ENCODE data around the gene H1-8. TPM values are rescaled to one million over a fixed set of nuclear protein-coding genes. Genes with fewer than 3 reads are reported as not detected.

Gene H1-8
- total RNA-seq, 1 donor from 2014 or later: not detected

GRCh38 chr3:129532261-129532660 lies 10.7 kb upstream of the H1-8 start:
- H3K4me3 Mint-ChIP-seq: no peak overlapping the region
- H3K4me1 Mint-ChIP-seq: no peaks in the 10 kb centered on the region
- H3K27me3 Mint-ChIP-seq: no peaks in the 10 kb centered on the region
- no peaks in the 10 kb centered on the region for H3K36me3 Mint-ChIP-seq (ENCODE audit: low read depth)
- DNase-seq (no peak), ATAC-seq (ENCODE audit: low read depth) (no peak)
- H3K27ac Mint-ChIP-seq: no peak overlapping the region
- intact Hi-C loops (cut with micrococcal nuclease): no loop called here
- CTCF ChIA-PET: no interaction called here
- POLR2A ChIA-PET: no interaction called here
- H3K9me3 Mint-ChIP-seq: no peaks in the 10 kb centered on the region
- TF ChIP-seq CTCF (IDR thresholded peaks at IDR 0.05): no peak

GRCh38 chr3:129533406-129533805 lies 9.6 kb upstream of the H1-8 start:
- Mint-ChIP-seq H3K36me3 (ENCODE audit: low read depth) (no peaks in the 10 kb centered on the region), H3K4me3 (no peak overlapping the region), H3K27me3 (no peaks in the 10 kb centered on the region), H3K4me1 (no peaks in the 10 kb centered on the region), H3K9me3 (no peaks in the 10 kb centered on the region), H3K27ac (no peak overlapping the region)
- ChIA-PET CTCF (no interaction called here), POLR2A (no interaction called here)
- no peak for DNase-seq
- TF ChIP-seq CTCF (IDR thresholded peaks at IDR 0.05): no peak
- ATAC-seq (ENCODE audit: low read depth): no peak
- intact Hi-C loops (cut with micrococcal nuclease): no loop called here

GRCh38 chr3:129534428-129535027 lies 8.4 kb upstream of the H1-8 start:
- TF ChIP-seq CTCF (IDR thresholded peaks at IDR 0.05): no peak
- ChIA-PET POLR2A (interaction anchor here (1.2 kb wide), 1 partner anchor 8 kb away, joined by 4 read pairs; no protein-coding TSS in a partner anchor), CTCF (interaction anchor here (1.1 kb wide), 1 partner anchor 43 kb away, joined by 3 read pairs; no protein-coding TSS in a partner anchor)
- H3K4me1 Mint-ChIP-seq: no peaks in the 10 kb centered on the region
- intact Hi-C loops (cut with micrococcal nuclease): no loop called here
- ATAC-seq (ENCODE audit: low read depth) (no peak), DNase-seq (no peak)
- no peak overlapping the region for H3K27ac Mint-ChIP-seq
- H3K36me3 Mint-ChIP-seq (ENCODE audit: low read depth): no peaks in the 10 kb centered on the region
- H3K4me3 Mint-ChIP-seq: no peak overlapping the region
- H3K9me3 Mint-ChIP-seq: no peaks in the 10 kb centered on the region
- no peaks in the 10 kb centered on the region for H3K27me3 Mint-ChIP-seq

GRCh38 chr3:129535075-129535474 lies 7.9 kb upstream of the H1-8 start:
- Mint-ChIP-seq H3K9me3 (no peaks in the 10 kb centered on the region), H3K36me3 (ENCODE audit: low read depth) (no peaks in the 10 kb centered on the region), H3K27me3 (no peaks in the 10 kb centered on the region), H3K27ac (no peak overlapping the region), H3K4me3 (no peak overlapping the region), H3K4me1 (no peaks in the 10 kb centered on the region)
- intact Hi-C loops (cut with micrococcal nuclease): no loop called here
- CTCF ChIA-PET: interaction anchor here (0.6 to 1.1 kb wide), 2 partner anchors 42 to 406 kb away, joined by 3 read pairs; no protein-coding TSS in a partner anchor
- TF ChIP-seq CTCF (IDR thresholded peaks at IDR 0.05): no peak
- no peak for DNase-seq
- POLR2A ChIA-PET: interaction anchor here (1.2 kb wide), 1 partner anchor 9 kb away, joined by 4 read pairs; no protein-coding TSS in a partner anchor
- ATAC-seq (ENCODE audit: low read depth): no peak

- Mint-ChIP-seq H3K9me3 (no peaks in the 10 kb centered on the region), H3K27me3 (no peaks in the 10 kb centered on the region), H3K4me3 (no peak overlapping the region), H3K36me3 (ENCODE audit: low read depth) (no peaks in the 10 kb centered on the region), H3K4me1 (no peaks in the 10 kb centered on the region), H3K27ac (no peak overlapping the region)
- TF ChIP-seq CTCF (IDR thresholded peaks at IDR 0.05): no peak
- ATAC-seq (ENCODE audit: low read depth): no peak
- ChIA-PET CTCF (no interaction called here), POLR2A (no interaction called here)
- intact Hi-C loops (cut with micrococcal nuclease): no loop called here
- no peak for DNase-seq
These were observed 6.7 kb upstream of the H1-8 start for GRCh38 chr3:129536374-129536667.

Measured in activated B cell treated with CpG ODN at 0.5 μM for 24 hours (primary cell).